Heart left ventricle (tissue), 16 donors: ENCODE data around the gene SPATA12. TPM values are rescaled to one million over a fixed set of nuclear protein-coding genes. Genes with fewer than 3 reads are reported as not detected.

ENCODE experiments used
- ATAC-seq, 4 donors: fragments of 200-7000 bp; cut with Tn5 transposase; one replicate each; pipeline ENCODE4 v1.9.1; 2020 to 2022; ENCODE audit warnings: moderate library complexity in 4 of 4, mild to moderate bottlenecking in 3 of 4, moderate number of reproducible peaks in 1 of 4
- DNase-seq, 5 donors: peaks; one replicate each; pipeline ENCODE4 v3.0.0-alpha.2; 2020
- H3K27ac ChIP-seq, 12 donors: fragments of 200-600 bp; sonication (generic) in 4 of 12; one replicate each; pipeline versions ENCODE4 v1.5.0 to v1.8.0; 2016 to 2022; ENCODE audit warnings: mild to moderate bottlenecking in 2 of 12
- H3K27me3 ChIP-seq, 9 donors: fragments of 200-600 bp; sonication (generic) in 2 of 9; one replicate each; pipeline versions ENCODE4 v1.5.1 to v1.8.0; 2016 to 2022; ENCODE audit warnings: mild to moderate bottlenecking in 3 of 9
- H3K36me3 ChIP-seq, 9 donors: fragments of 200-600 bp; sonication (generic) in 2 of 9; one replicate each; pipeline versions ENCODE4 v1.5.0 to v1.8.0; 2018 to 2022; ENCODE audit warnings: mild to moderate bottlenecking in 2 of 9
- H3K4me1 ChIP-seq, 12 donors: fragments of 200-600 bp; sonication (generic) in 4 of 12; one replicate each; pipeline versions ENCODE4 v1.5.0 to v1.8.0; 2016 to 2022; ENCODE audit warnings: mild to moderate bottlenecking in 3 of 12
- H3K4me3 ChIP-seq, 12 donors: fragments of 200-600 bp; sonication (generic) in 4 of 12; one replicate each; pipeline versions ENCODE4 v1.5.0 to v1.8.0; 2017 to 2022; ENCODE audit warnings: mild to moderate bottlenecking in 9 of 12, moderate library complexity in 4 of 12
- H3K9me3 ChIP-seq, 12 donors: fragments of 200-600 bp; sonication (generic) in 4 of 12; one replicate each; pipeline versions ENCODE4 v1.5.0 to v1.8.0; 2016 to 2022; ENCODE audit warnings: mild to moderate bottlenecking in 1 of 12
- POLR2A ChIP-seq, 2 donors: fragments of 450-650 bp; IDR thresholded peaks; one replicate each; pipeline ENCODE4 v1.6.1; 2017; ENCODE audit warnings: antibody characterized with exemption in 2 of 2, mild to moderate bottlenecking in 2 of 2, moderate library complexity in 2 of 2
- WGBS, 4 donors: extraction: QIAGEN DNeasy Blood & Tissue Kit in 2 of 4; methylation state at CpG; one replicate each; pipeline versions ENCODE4 v1.1.5 to v1.1.7; 2013 to 2018; 5-methylcytosine and 5-hydroxymethylcytosine counted together
- intact Hi-C, 10 donors: fragments of 100-400 bp; cut with DNase I; formaldehyde crosslinking; loops; one replicate each; pipeline versions ENCODE4 v1.11.1 to v1.14.2; 2022
- polyA plus RNA-seq, 2 donors: library from polyadenylated mRNA; stranded (reverse); fragments of 200-250 nt; gene quantifications; one replicate each; pipeline ENCODE4 v1.2.3, GENCODE V29; 2013
- total RNA-seq, 9 donors: library from RNA; depleted of rRNA in 2 of 9; stranded (reverse); fragments of >200 nt in 2 of 9; fragmentation: NEBNext Ultra II Directional in 3 of 9; extraction: Animal tissue kit (Norgen Biotek cat#: 25700) in 3 of 9; gene quantifications; one replicate each; pipeline versions ENCODE4 v1.1.0 to v1.2.4, GENCODE V29; 2016 to 2023
- TF ChIP-seq, protein P1 (sequence below), 12 donors: fragments of 200-600 bp; sonication (generic) in 4 of 12; IDR thresholded peaks; one replicate each; pipeline versions ENCODE4 v1.5.0 to v1.8.0; 2018 to 2022; ENCODE audit warnings: antibody characterized with exemption in 12 of 12, mild to moderate bottlenecking in 5 of 12
- donor health status: ischemic (EF 13 %, LVEDD 7.1; RV severe dilation, severe dysfunction).
- donor health status: healthy with polysubstance abuse.
- donor health status: DM: no; HTN: yes; CAD: no.
- donor health status: DM: no; HTN: no; CAD: no.
- donor health status: ischemic (EF 25% LVEDD 6.9; RV normal size, moderate dysfunction).
- donor health status: ischemic (EF 25% LVEDD 5.7; RV mildly dilated, moderate dysfunction).
- donor health status: healthy.
- donor health status: DM: yes; HTN: yes; CAD: no.
- donor health status: ischemic (EF 35%, LVEDD 5.7; RV mildly dilated, moderate dysfunction).
- donor health status: nonischemic (EF 11% LVEDD 7.7; RV severe dilation, severe dysfunction).
- donor health status: DM: yes; HTN: yes; CAD: no.
- donor health status: PGD.
- donor health status: ischemic (EF 29% LVEDD 5.4; RV normal size, mild dysfunction).
- donor health status: nonischemic (EF 23%, LVEDD 6.1; RV moderate dilation, normal function).

The SPATA12 gene
- total and polyA plus RNA-seq, 11 donors: 0.04 to 0.20 TPM; not detected in 9

DNA sequence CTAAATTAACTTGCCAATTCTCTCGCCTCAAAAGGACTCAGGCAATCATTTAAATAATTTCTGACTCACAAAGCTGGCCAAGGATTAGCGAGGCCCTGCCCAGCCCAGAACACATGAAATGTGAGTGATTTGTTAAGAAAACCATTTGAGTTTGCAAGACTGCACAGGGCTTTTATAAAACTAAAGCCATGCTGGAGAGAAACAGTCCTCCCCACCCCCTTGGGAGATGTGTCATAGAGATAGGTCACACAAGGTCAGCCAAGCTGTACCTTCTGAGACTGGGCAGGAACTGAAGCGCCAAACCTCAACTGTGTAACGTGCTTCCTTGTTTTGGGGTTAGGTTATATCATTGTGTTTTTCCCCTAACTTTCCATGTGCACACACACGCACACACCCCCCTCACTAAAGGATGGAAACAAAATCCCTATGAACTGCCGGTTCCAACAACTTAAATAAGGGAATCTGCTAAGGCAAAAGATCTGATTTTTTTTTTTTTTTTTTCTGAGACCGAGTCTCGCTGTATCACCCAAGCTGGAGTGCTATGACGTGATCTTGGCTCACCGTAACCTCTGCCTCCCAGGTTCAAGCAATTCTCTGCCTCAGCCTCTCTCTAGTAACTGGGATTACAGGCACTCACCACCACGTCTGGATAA lies 8.1 kb downstream of the SPATA12 start:
- WGBS, 4 donors: 23 to 36% (median 31%) methylated on average over 11 of the region's 11 CpGs
- no peak for TF ChIP-seq POLR2A (IDR thresholded peaks at IDR 0.05)
- TF ChIP-seq, protein P1, sequence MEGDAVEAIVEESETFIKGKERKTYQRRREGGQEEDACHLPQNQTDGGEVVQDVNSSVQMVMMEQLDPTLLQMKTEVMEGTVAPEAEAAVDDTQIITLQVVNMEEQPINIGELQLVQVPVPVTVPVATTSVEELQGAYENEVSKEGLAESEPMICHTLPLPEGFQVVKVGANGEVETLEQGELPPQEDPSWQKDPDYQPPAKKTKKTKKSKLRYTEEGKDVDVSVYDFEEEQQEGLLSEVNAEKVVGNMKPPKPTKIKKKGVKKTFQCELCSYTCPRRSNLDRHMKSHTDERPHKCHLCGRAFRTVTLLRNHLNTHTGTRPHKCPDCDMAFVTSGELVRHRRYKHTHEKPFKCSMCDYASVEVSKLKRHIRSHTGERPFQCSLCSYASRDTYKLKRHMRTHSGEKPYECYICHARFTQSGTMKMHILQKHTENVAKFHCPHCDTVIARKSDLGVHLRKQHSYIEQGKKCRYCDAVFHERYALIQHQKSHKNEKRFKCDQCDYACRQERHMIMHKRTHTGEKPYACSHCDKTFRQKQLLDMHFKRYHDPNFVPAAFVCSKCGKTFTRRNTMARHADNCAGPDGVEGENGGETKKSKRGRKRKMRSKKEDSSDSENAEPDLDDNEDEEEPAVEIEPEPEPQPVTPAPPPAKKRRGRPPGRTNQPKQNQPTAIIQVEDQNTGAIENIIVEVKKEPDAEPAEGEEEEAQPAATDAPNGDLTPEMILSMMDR (IDR thresholded peaks at IDR 0.05): no peak
- Histone ChIP-seq H3K36me3 (no peaks in the 10 kb centered on the region), H3K9me3 (peaks cover 0 to 11% (median 0%) of the 10 kb centered on the region in 12 donors), H3K27me3 (no peaks in the 10 kb centered on the region), H3K4me3 (no peak overlapping the region), H3K4me1 (peaks cover 0 to 22% (median 9%) of the 10 kb centered on the region in 12 donors), H3K27ac (peak overlapping the region in 11 of 12 donors; percentile 9 to 77 (median 55))
- ATAC-seq (peak; percentile 73 to 93 (median 90)), DNase-seq (peak in 4 of 5 donors; percentile 22 to 58 (median 44))
- intact Hi-C loops: loop anchor here in 1 of 10 donors (10.0 kb wide), 1 partner anchor 64 kb away; no protein-coding TSS in a partner anchor

- H3K4me1 ChIP-seq: peaks cover 0 to 15% (median 9%) of the 10 kb centered on the region in 12 donors
- no peak for DNase-seq
- peaks cover 0 to 11% (median 0%) of the 10 kb centered on the region in 12 donors for H3K9me3 ChIP-seq
- H3K27ac ChIP-seq: peak overlapping the region in 1 of 12 donors; percentile 77
- H3K36me3 ChIP-seq: no peaks in the 10 kb centered on the region
- intact Hi-C loops: loop anchor here in 1 of 10 donors (10.0 kb wide), 1 partner anchor 65 kb away; no protein-coding TSS in a partner anchor
- no peak for ATAC-seq
- TF ChIP-seq, protein P1 (IDR thresholded peaks at IDR 0.05): no peak
- no peak for TF ChIP-seq POLR2A (IDR thresholded peaks at IDR 0.05)
- H3K27me3 ChIP-seq: no peaks in the 10 kb centered on the region
- 43 to 70% (median 62%) methylated on average over 5 to 6 of the region's 6 CpGs for WGBS, 4 donors
- H3K4me3 ChIP-seq: no peak overlapping the region
Observed at GRCh38 chr3:57069503-57069902, 9.0 kb downstream of the SPATA12 start.

- H3K27me3 ChIP-seq: peaks cover 0 to 12% (median 0%) of the 10 kb centered on the region in 9 donors
- 90 to 93% (median 91%) methylated on average over 3 of the region's 3 CpGs for WGBS, 4 donors
- H3K4me3 ChIP-seq: no peak overlapping the region
- DNase-seq (peak in 1 of 5 donors; percentile 35), ATAC-seq (no peak)
- no peaks in the 10 kb centered on the region for H3K36me3 ChIP-seq
- TF ChIP-seq, protein P1 (IDR thresholded peaks at IDR 0.05): no peak
- TF ChIP-seq POLR2A (IDR thresholded peaks at IDR 0.05): no peak
- peak overlapping the region in 1 of 12 donors; percentile 13 for H3K27ac ChIP-seq
- peaks cover 0 to 17% (median 5%) of the 10 kb centered on the region in 12 donors for H3K4me1 ChIP-seq
- intact Hi-C loops: loop anchor here in 2 of 10 donors (5.0 to 10.0 kb wide), 2 partner anchors 66 to 369 kb away; no protein-coding TSS in a partner anchor
- H3K9me3 ChIP-seq: peaks cover 0 to 11% (median 0%) of the 10 kb centered on the region in 12 donors
Observed at GRCh38 chr3:57073628-57074027, 13.2 kb downstream of the SPATA12 start.

DNA sequence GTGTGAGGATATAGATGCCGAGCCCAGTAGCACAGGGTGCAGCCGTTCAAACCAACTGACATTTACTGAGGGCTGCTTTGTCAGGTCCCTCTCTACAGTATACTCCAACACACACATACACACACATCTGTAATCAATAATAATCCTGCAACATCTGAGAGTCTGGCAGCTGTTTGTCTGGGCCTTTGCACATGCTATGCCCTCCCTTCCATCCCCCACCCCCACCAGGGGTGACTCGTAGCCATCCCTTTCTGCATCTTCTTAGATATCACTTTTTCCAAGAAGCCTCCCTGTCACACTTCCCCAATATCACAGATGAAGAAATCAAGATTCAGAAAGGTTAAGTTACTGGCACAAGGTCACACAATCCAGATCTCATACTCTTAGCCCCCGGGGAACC lies 13.7 kb downstream of the SPATA12 start:
- ATAC-seq (no peak), DNase-seq (no peak)
- no peaks in the 10 kb centered on the region for H3K36me3 ChIP-seq
- H3K9me3 ChIP-seq: peaks cover 0 to 11% (median 0%) of the 10 kb centered on the region in 12 donors
- peaks cover 0 to 15% (median 2%) of the 10 kb centered on the region in 12 donors for H3K4me1 ChIP-seq
- intact Hi-C loops: loop anchor here in 2 of 10 donors (5.0 to 10.0 kb wide), 2 partner anchors 67 to 369 kb away; no protein-coding TSS in a partner anchor
- no peak overlapping the region for H3K4me3 ChIP-seq
- peaks cover 0 to 16% (median 0%) of the 10 kb centered on the region in 9 donors for H3K27me3 ChIP-seq
- WGBS, 4 donors: 91 to 97% (median 94%) methylated on average over 4 of the region's 4 CpGs
- H3K27ac ChIP-seq: no peak overlapping the region
- no peak for TF ChIP-seq POLR2A (IDR thresholded peaks at IDR 0.05)
- TF ChIP-seq, protein P1 (IDR thresholded peaks at IDR 0.05): no peak
